Measurements from ENCODE around the gene BDKRB1.
A peak's percentile ranks its signal among the peaks of the same experiment; 100 is the strongest.

BDKRB1 gene

GRCh38 chr14:96284430-96284829 lies 28.4 kb downstream of the BDKRB1 start:
- POLR2A ChIA-PET (ENCODE audit: low non-redundant PET), result no interaction called here
- no peak for DNase-seq (ENCODE audit: low spot score)
- CTCF ChIA-PET, result no interaction called here
- TF ChIP-seq, protein P1, sequence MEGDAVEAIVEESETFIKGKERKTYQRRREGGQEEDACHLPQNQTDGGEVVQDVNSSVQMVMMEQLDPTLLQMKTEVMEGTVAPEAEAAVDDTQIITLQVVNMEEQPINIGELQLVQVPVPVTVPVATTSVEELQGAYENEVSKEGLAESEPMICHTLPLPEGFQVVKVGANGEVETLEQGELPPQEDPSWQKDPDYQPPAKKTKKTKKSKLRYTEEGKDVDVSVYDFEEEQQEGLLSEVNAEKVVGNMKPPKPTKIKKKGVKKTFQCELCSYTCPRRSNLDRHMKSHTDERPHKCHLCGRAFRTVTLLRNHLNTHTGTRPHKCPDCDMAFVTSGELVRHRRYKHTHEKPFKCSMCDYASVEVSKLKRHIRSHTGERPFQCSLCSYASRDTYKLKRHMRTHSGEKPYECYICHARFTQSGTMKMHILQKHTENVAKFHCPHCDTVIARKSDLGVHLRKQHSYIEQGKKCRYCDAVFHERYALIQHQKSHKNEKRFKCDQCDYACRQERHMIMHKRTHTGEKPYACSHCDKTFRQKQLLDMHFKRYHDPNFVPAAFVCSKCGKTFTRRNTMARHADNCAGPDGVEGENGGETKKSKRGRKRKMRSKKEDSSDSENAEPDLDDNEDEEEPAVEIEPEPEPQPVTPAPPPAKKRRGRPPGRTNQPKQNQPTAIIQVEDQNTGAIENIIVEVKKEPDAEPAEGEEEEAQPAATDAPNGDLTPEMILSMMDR (conservative IDR thresholded peaks at IDR 0.05; ENCODE audit: low read depth), result no peak
- no peak overlapping the region for H3K27ac ChIP-seq

DNA sequence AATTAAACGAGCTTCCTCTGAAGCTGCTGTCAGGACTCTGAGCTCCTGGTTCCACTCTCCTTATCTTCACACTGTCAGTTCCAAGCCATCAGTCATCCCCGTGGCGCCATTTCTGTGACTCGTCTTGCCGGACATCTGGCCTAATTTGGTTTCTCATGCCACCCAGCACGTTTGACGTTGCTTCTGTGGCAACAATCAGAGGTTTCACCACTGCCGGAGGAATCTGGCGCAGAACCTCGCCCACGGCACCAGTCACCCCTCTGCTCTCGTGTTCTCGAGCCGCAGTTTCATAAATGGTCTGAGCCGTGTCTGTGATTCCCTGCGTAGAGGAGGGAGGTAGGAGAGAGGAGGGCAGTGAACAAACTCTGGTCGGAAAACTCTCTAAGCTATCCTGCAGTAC lies 29.7 kb downstream of the BDKRB1 start:
- TF ChIP-seq, protein P1 (conservative IDR thresholded peaks at IDR 0.05; ENCODE audit: low read depth), result no peak
- ChIA-PET CTCF (interaction anchor here (0.5 to 0.7 kb wide), 3 partner anchors 10 to 268 kb away, joined by 3 to 4 read pairs (median 3); no protein-coding TSS in a partner anchor), POLR2A (ENCODE audit: low non-redundant PET) (no interaction called here)
- no peak for DNase-seq (ENCODE audit: low spot score)
- no peak overlapping the region for H3K27ac ChIP-seq

DNA sequence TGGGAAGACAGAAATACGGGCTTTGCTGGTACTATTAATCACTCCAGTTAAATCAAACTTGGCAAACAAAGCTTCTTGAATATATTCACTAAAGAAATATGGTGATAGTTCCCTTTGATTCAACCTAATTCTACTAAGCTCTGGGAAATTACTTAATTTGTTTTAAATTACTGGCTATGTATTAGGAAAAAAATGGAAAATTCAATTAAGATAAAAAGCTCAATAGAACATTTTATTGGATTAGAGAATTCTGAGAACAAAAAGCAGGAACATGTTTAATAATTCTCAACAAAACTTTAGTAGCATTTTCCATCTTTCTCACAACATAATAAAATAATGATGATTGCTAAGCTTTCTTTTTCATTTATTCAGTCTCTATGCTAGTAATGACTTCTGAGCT lies 30.2 kb downstream of the BDKRB1 start:
- DNase-seq (ENCODE audit: low spot score), result no peak
- CTCF ChIA-PET, result no interaction called here
- POLR2A ChIA-PET (ENCODE audit: low non-redundant PET), result no interaction called here
- no peak overlapping the region for H3K27ac ChIP-seq
- TF ChIP-seq, protein P1 (conservative IDR thresholded peaks at IDR 0.05; ENCODE audit: low read depth), result no peak

GRCh38 chr14:96287856-96288255 lies 31.8 kb downstream of the BDKRB1 start:
- POLR2A ChIA-PET (ENCODE audit: low non-redundant PET), result no interaction called here
- CTCF ChIA-PET, result interaction anchor here (0.6 to 0.7 kb wide), 3 partner anchors 80 to 1035 kb away, joined by 3 to 4 read pairs (median 3); no protein-coding TSS in a partner anchor
- no peak overlapping the region for H3K27ac ChIP-seq
- TF ChIP-seq, protein P1 (conservative IDR thresholded peaks at IDR 0.05; ENCODE audit: low read depth), result no peak
- DNase-seq (ENCODE audit: low spot score), result no peak

GRCh38 chr14:96294246-96294645 lies 38.2 kb downstream of the BDKRB1 start:
- TF ChIP-seq, protein P1 (conservative IDR thresholded peaks at IDR 0.05; ENCODE audit: low read depth), result no peak
- H3K27ac ChIP-seq, result no peak overlapping the region
- no peak for DNase-seq (ENCODE audit: low spot score)
- ChIA-PET POLR2A (ENCODE audit: low non-redundant PET) (no interaction called here), CTCF (no interaction called here)

- POLR2A ChIA-PET (ENCODE audit: low non-redundant PET), result no interaction called here
- H3K27ac ChIP-seq, result no peak overlapping the region
- CTCF ChIA-PET, result interaction anchor here (0.6 to 1.4 kb wide), 10 partner anchors 10 to 1101 kb away, joined by 3 to 9 read pairs (median 5); no protein-coding TSS in a partner anchor
- no peak for DNase-seq (ENCODE audit: low spot score)
- TF ChIP-seq, protein P1 (conservative IDR thresholded peaks at IDR 0.05; ENCODE audit: low read depth), result peak; percentile 64
Observed at GRCh38 chr14:96297000-96297399, 41.0 kb downstream of the BDKRB1 start.

All from RWPE1 (cell line).